K562 (cell line): ENCODE data around the gene FIBP.
A peak's percentile ranks its signal among the peaks of the same experiment; 100 is the strongest.

Source experiments
- ARID2 ChIP-seq: fragments of 450-650 bp; IDR thresholded peaks from 2 replicates; pipeline ENCODE4 v1.6.1; 2017; ENCODE audit warnings: antibody characterized with exemption, mild to moderate bottlenecking
- CBFB ChIP-seq: sonication (generic); formaldehyde crosslinking; IDR thresholded peaks from 2 replicates; pipeline ENCODE4 v1.4.0; 2020; ENCODE audit warnings: mild to moderate bottlenecking, missing genetic modification reagents
- GATAD2B ChIP-seq: fragments of 450-650 bp; IDR thresholded peaks from 2 replicates; pipeline ENCODE4 v1.6.1; 2017; ENCODE audit warnings: mild to moderate bottlenecking, borderline replicate concordance
- SAFB ChIP-seq: fragments of 200-400 bp; formaldehyde crosslinking; IDR thresholded peaks from 2 replicates; pipeline ENCODE4 v1.6.1; 2017; ENCODE audit warnings: low read depth, low read length, borderline replicate concordance
- TF ChIP-seq, protein P1 (sequence below): sonication (generic); formaldehyde crosslinking; IDR thresholded peaks from 2 replicates; pipeline ENCODE4 v1.8.0; 2023; ENCODE audit warnings: mild to moderate bottlenecking, missing genetic modification reagents

DNA sequence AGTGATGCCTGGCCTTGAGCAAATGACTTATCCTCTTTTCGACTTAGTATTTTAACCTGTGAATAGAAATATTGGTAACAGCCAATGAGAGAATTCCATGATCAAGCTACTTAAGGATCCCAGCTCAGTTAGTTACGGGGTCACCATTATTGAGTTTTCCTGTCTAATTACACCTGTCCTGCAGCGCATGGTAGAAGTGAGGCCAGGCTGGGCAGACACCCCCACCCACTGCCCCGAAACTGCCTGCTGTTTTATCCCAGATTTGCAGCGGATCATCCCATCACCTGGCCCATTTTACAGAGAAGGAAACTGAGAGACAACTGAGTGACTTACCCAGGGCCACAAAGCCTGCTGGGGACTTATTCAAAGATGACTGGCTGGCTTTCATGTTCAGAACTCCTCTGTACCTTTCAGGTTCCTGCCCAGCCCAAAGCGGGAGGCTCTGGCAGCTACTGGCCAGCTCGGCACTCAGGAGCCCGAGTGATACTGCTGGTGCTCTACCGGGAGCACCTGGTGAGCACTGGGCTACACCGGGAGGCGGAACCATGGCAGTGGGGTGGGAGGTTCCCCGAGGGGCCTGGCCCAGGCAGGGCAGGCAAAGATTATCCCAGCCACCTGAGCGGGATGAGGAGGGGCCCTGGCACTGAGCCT is 26.6 kb downstream of the FIBP start:
- no peak for TF ChIP-seq ARID2
- 0 out of 2 replicates have a peak, but pooled peaks have one; percentile 11 for TF ChIP-seq CBFB (CRISPR knock-in tag)
- no peak for TF ChIP-seq GATAD2B
- TF ChIP-seq, protein P1, sequence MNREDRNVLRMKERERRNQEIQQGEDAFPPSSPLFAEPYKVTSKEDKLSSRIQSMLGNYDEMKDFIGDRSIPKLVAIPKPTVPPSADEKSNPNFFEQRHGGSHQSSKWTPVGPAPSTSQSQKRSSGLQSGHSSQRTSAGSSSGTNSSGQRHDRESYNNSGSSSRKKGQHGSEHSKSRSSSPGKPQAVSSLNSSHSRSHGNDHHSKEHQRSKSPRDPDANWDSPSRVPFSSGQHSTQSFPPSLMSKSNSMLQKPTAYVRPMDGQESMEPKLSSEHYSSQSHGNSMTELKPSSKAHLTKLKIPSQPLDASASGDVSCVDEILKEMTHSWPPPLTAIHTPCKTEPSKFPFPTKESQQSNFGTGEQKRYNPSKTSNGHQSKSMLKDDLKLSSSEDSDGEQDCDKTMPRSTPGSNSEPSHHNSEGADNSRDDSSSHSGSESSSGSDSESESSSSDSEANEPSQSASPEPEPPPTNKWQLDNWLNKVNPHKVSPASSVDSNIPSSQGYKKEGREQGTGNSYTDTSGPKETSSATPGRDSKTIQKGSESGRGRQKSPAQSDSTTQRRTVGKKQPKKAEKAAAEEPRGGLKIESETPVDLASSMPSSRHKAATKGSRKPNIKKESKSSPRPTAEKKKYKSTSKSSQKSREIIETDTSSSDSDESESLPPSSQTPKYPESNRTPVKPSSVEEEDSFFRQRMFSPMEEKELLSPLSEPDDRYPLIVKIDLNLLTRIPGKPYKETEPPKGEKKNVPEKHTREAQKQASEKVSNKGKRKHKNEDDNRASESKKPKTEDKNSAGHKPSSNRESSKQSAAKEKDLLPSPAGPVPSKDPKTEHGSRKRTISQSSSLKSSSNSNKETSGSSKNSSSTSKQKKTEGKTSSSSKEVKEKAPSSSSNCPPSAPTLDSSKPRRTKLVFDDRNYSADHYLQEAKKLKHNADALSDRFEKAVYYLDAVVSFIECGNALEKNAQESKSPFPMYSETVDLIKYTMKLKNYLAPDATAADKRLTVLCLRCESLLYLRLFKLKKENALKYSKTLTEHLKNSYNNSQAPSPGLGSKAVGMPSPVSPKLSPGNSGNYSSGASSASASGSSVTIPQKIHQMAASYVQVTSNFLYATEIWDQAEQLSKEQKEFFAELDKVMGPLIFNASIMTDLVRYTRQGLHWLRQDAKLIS: no peak
- no peak for TF ChIP-seq SAFB
